GM21737 (cell line): ENCODE data around the gene KIAA1328.

Experiments used
- ATAC-seq: cut with Tn5 transposase; IDR thresholded peaks from one replicate; pipeline ENCODE4 v1.9.1; 2021; ENCODE audit warnings: mild to moderate bottlenecking, moderate library complexity; ENCODE audit not compliant: unreplicated experiment

KIAA1328 gene

DNA sequence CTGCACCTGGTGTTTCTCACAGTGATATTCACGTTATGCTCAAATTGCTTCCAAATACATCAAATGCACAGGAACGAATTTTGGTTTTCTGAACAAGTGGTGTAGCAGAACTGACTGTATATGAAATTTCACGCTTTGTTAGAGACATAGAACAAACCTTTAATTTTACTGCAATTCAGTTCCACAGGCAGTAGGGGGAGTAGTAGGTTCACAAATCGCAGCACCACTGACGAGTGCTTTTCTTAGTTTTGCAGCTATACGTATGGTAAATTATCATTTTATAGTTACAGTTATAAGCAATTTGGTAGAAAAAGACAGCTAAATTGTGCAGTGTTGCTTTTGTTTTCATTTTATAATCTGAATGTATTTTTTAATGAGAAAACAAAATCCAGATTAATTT lies 113.3 kb downstream of the KIAA1328 start:
- no peak for ATAC-seq

GRCh38 chr18:36947820-36948348 lies 119.0 kb downstream of the KIAA1328 start:
- no peak for ATAC-seq

DNA sequence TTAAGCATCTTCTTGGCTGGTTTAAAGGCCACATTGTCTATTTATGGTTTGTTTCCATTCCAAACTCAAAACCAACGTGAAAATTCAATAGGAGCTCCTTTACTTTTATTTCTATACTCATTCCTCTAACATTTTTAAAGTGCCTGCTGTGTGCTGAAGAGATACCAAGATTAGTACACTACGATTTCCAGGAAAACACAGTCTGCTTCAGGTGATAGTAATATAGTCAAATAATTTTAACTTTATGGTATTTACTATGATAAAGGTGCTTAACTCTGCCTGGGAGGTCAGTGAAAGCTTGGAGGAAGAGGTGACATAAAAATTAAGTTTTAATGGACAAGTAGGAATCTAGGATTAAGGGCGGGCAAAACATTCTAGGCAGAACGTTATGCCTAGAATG lies 121.4 kb downstream of the KIAA1328 start:
- ATAC-seq = no peak

DNA sequence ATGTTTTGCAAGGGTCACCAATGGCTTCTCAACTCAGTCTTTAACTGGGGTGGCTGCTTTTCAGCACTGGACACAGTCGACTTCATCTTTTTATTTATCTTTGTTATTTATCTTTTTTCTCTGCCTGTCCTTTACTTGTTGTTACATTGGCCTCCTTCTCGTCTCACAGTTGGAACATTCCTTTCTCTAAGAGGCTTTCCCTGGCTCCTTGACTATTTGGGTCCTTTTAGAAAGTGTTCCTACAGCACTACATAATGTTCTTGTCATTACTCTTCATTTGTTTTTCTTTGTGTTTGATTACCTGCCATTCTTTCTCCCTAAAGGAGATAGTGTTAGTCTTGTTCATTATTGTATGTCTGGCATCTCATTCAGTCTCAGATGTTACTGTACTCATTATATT lies 122.0 kb downstream of the KIAA1328 start:
- ATAC-seq = no peak

DNA sequence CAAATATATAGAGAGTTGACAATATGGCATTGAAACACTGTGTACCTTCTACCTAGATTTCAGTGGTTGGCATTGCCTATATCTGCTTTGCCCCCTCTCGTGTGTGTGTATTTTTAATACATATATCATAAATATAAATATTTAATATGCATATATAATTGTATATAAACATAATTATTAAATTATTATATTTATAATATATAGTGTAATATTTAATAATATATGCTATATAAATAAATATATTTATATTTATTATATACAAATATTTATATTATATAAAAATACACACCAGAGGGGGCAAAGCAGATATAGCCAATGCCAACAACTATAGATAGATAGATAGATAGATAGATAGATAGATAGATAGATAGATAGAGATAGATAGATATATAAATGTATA lies 124.1 kb downstream of the KIAA1328 start:
- no peak for ATAC-seq

DNA sequence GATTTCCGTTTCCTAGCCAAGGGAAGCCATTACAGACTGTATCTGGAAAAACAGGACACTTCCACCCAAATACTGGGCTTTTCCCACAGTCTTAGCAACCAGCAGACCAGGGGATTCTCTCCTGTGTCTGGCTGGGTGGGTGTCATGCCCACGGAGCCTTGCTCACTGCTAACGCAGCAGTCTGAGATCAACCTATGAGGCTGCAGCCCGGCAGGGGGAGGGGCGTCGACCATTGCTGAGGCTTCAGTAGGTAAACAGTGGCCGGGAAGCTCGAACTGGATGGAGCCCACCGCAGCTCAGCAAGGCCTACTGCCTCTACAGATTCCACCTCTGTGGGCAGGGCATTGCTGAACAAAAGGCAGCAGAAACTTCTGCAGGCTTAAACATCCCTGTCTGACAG lies 131.1 kb downstream of the KIAA1328 start:
- no peak for ATAC-seq

GRCh38 chr18:36963464-36963863 lies 134.5 kb downstream of the KIAA1328 start:
- no peak for ATAC-seq

DNA sequence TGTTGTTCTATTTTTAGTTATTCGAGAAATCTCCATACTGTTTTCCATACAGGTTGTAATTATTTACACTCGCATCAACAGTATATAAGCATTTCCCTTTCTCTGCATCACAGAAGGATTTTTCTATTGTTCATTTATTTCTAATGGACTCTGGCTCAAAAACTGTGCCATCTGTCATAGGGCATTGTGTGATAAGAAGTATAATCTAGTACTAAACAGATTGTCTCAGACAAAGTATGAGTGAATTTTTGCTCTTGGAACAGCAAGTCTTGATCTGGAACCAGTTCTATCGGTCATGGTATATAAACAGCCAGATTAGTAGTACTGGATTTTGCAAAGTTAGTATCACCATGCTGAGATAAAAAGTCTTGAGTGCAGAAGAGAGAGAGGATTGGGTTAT lies 145.8 kb downstream of the KIAA1328 start:
- no peak for ATAC-seq

- ATAC-seq = no peak
These were observed 148.2 kb downstream of the KIAA1328 start for GRCh38 chr18:36977121-36977520.

DNA sequence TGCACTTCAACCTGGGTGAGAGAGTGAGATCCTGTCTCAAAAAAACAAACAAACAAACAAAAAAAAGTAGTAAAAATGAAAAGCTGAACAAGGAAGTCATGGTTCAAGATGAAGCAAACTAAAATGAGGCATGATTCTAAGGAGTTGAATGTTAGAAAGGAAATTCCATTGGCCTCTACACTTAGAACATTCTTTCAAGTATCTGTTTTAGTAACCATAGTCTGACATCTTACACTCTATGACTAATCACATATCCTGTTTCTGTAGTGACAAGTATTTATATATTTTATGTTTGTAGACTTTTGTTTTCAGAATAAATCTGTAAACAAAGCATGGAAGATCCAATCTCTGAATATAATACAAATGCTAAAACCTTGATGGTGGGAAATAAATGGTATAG lies 164.1 kb downstream of the KIAA1328 start:
- no peak for ATAC-seq

DNA sequence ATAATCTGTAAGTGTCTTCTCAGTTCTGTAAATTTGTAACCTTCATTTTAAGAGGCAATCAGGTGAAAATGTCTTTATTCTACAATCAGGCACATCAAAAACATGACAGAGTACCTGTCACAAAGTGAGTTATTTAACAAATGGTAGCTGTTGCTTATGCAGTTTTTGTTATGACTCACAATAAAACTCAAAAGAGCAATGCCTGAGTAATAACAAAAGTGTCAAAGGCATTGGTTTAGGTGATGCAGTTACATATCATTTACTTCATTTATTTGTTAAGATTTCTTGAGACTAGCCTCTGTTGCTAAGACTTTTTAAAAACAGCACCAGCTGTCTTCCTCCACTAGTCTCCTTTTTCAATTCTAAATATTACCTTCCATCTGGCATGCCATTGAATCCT lies 177.8 kb downstream of the KIAA1328 start:
- no peak for ATAC-seq

DNA sequence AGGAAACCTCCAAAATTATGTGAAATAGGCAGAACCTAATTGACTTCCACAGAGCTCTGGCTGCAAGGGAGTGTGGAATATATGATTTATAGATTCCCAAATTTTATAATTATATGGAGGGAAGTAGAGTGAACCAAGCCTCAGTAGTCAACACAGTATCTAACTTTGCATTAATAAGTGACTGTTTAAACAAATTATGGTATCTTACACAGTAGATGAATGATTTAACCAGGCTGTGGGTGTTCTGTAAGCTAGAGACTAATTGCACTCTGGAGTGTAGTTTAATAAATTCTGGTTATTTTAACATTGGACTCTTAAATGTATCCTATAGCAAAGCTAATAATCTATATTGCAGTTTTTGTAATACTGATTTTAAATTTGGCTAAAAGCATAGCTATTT lies 183.5 kb downstream of the KIAA1328 start:
- ATAC-seq = no peak

DNA sequence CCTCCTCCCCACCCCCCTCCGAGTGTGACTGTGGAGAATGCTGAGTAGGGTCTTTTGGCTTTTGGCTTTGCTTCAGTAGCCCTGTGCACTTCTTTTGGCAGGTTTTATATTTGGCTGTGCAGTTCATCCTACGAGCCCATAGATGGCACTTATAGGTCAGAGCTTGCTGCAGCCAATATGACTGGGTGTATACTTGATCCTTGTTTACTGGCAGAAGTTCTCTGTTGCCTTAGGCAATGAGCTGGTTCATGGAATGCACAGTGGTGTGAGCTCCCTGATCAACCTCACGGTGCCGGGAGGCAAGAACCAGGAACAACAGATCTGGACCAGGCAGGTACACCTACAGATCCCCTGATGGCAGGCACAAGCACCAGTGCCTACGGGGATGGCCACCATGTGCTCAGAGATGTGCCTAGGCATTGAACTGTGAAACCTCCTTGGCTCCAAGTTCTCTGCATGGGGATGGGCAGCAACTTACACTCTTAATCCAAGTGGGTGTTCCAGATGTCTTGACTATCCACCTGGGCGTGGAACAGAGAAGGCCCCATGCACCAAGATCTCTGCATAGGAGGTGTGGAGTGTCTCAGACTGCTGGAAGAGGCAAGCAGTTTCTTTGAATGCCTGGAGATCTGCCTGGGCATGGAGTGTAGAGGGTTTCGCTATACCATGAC lies 190.4 kb downstream of the KIAA1328 start:
- ATAC-seq = no peak

- no peak for ATAC-seq
These were observed 204.5 kb downstream of the KIAA1328 start for GRCh38 chr18:37033419-37033818.

GRCh38 chr18:37042381-37042780 lies 213.5 kb downstream of the KIAA1328 start:
- no peak for ATAC-seq

- ATAC-seq = no peak
These were observed 226.3 kb downstream of the KIAA1328 start for GRCh38 chr18:37055137-37055802.

DNA sequence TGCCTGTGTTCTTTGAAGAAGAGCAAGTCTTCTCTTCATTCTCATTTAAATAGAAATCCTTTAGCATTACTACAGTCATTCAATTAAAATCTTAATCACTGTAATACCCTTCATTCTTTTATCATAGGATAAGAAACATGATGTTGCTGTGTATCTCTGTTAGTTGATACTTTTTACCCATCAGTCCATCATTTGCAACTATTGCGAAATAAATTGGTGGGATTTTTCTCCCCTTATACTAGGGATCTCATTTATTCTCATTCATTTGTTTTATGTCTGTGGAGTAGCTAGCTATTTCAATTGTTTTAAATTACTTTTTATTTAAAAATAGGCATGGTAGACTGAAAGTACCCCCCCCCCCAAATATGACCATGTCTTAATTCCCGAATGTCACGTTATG lies 235.3 kb downstream of the KIAA1328 start:
- no peak for ATAC-seq

DNA sequence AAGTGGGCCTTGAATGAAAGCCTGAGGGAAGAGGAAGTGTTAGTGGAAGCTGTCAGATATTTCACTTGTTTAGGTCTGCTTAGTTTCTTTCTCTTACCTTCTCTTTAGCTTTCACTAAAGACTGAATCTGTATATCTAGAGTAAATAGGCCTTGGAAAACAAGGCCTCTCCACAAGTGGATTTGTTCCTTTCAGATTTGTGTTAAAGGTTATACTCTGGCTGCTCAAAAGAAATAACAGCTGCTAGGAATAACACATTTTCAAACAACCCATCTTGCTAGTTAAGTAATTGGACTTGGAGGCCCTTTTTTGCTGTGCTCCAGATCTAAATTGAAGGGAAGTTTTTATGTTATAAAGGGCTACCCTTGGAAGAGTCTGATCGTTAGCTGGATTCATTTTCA lies 236.3 kb downstream of the KIAA1328 start:
- ATAC-seq = no peak

- no peak for ATAC-seq
These were observed 256.0 kb downstream of the KIAA1328 start for GRCh38 chr18:37084912-37085311.

- ATAC-seq = no peak
These were observed 256.4 kb downstream of the KIAA1328 start for GRCh38 chr18:37085362-37085761.

DNA sequence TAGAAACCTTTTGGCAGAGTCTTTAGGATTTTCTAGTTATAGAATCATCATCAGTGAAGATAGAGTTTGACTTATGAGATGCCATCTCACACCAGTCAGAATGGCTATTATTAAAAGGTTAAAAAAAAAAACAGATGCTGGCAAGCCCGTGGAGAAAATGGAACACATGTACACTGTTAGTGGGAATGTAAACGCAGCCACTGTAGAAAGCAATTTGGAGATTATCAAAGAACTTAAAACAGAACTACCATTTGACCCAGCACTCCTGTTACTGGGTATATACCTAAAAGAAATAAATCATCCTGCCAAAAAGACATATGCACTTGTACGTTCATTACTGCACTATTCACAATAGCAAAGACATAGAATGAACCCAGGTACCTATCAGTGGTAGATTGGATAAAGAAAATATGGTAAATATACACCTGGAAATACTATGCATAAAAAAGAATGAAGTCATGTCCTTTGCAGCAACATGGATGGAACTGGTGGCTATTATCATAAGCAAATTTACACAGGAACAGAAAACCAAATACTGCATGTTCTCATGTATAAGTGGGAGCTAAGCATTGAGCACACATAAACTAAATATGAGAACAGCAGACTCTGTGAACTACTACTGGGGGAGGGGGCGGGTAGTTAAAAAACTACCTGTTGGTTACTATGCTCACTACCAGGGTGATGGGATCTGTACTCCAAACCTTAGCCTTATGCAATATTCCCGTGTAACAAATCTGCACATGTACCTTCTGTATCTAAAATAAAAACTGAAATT lies 279.0 kb downstream of the KIAA1328 start:
- ATAC-seq = no peak

- no peak for ATAC-seq
These were observed 293.9 kb downstream of the KIAA1328 start for GRCh38 chr18:37122877-37123276.
